IMR-90 (cell line): ENCODE results near the gene THSD8. TPM values are rescaled to one million over a fixed set of nuclear protein-coding genes. Genes with fewer than 3 reads are reported as not detected.

Experiments
- MXI1 ChIP-seq: IDR thresholded peaks from 2 replicates; pipeline ENCODE4 v1.6.1; 2012; ENCODE audit warnings: low read depth, mild to moderate bottlenecking, low read length, moderate library complexity, borderline replicate concordance
- NFE2L2 ChIP-seq: fragments of 150-350 bp; IDR thresholded peaks from 2 replicates; pipeline ENCODE4 v1.6.1; 2016; ENCODE audit warnings: low read depth, mild to moderate bottlenecking, low read length
- polyA plus RNA-seq, 3 experiments: library from polyadenylated mRNA; depleted of rRNA; stranded (reverse); fragments of >200 nt; gene quantifications; 2 replicates each; pipeline ENCODE4 v1.2.3, GENCODE V29; 2012; ENCODE audit warnings: low replicate concordance in 1 of 3
- total RNA-seq: library from RNA; depleted of rRNA; stranded (reverse); fragments of >200 nt; gene quantifications from 2 replicates; pipeline ENCODE4 v1.2.3, GENCODE V29; 2012
- TF ChIP-seq, protein P1 (sequence below): fragments of 150-350 bp; IDR thresholded peaks from 2 replicates; pipeline ENCODE4 v1.6.1; 2017; ENCODE audit warnings: mild to moderate bottlenecking, antibody characterized with exemption, low read length, low read depth

The THSD8 gene
- total and polyA plus RNA-seq, 2 of the 4 experiments (the other 2 are of a cell fraction): 0.68 TPM; not detected in 1

DNA sequence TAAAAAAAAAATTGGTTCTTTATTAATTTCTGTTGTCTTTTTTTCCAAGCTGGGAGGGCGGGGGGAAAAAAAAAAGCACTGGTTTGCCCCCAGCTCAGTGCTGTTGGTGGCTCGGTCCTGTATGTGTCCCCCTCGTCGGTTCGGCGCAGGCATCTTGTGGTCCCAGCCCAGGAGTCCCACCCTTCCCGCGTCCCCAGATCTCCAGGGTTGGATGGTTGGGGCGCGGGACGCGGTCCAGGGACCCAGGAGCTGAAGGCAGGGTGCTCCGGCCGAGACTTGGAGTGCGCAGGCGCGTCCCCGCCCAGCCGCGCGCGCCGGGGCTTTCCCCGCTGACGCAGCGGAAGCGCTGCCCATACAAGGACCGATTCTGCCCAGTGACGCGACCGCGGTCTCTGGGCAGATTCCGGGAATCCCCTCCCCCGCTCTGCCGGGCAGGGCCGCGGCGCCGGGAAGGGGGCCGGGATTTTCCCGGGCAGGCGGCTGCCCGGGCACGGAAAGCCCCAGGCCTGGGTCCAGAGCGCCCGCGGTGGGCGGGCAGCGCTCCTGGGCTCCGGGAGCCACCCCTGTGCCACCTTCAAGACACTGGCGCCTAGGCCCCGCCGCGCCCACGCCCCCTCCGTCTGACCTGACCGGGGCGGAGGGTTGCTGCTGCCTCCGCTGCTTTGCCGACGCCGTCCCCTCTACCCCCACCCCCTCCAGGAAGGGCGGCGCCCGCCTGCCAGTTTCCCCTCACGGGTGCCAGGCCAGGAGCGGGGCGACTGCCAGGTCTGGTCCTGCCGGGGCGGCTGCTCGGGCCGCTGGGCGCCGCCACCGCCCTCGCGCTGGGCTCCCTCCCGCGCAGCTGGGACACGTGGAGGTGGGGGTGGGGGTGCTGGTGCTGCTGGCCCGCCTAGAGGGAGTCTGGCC is 8.3 kb upstream of the THSD8 start (continued):
- TF ChIP-seq, protein P1, sequence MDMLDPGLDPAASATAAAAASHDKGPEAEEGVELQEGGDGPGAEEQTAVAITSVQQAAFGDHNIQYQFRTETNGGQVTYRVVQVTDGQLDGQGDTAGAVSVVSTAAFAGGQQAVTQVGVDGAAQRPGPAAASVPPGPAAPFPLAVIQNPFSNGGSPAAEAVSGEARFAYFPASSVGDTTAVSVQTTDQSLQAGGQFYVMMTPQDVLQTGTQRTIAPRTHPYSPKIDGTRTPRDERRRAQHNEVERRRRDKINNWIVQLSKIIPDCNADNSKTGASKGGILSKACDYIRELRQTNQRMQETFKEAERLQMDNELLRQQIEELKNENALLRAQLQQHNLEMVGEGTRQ: peak; percentile 80
- TF ChIP-seq MXI1 (no peak), NFE2L2 (0 out of 2 replicates have a peak, but pooled peaks have one; percentile 35)
